Fibroblast of skin of scalp (primary cell): ENCODE data around the gene CEACAM20. TPM values are rescaled to one million over a fixed set of nuclear protein-coding genes. Genes with fewer than 3 reads are reported as not detected.
A peak's percentile ranks its signal among the peaks of the same experiment; 100 is the strongest.
"Not testable (repeated sequence)": the region's sequence is repeated elsewhere in the genome, so short reads cannot be mapped to it uniquely, and the experiment has no call there.

Experiments
- DNase-seq: peaks from one replicate; pipeline ENCODE4 v3.0.0-alpha.2; 2013
- polyA plus RNA-seq, 2 experiments: library from polyadenylated mRNA; unstranded; fragments of 120-200 nt; gene quantifications; one replicate each; pipeline ENCODE4 v1.2.1, GENCODE V29; 2013; ENCODE audit not compliant: insufficient read length in 2 of 2

Gene CEACAM20
- polyA plus RNA-seq (2013, experiment 1 of 2; ENCODE audit: insufficient read length): not detected
- not detected for polyA plus RNA-seq (2013, experiment 2 of 2; ENCODE audit: insufficient read length)

GRCh38 chr19:44529536-44529935 lies at the start of gene CEACAM20:
Gene CEACAM20, minus strand, starts transcription at chr19:44529675. Its CDS starts 166 bp downstream, at chr19:44529509.
- DNase-seq: no peak

GRCh38 chr19:44577566-44577874 lies 48.0 kb upstream of the CEACAM20 start:
- DNase-seq: no peak

GRCh38 chr19:44576843-44577565 lies 47.5 kb upstream of the CEACAM20 start:
- peak; percentile 37 for DNase-seq

GRCh38 chr19:44575116-44575700 lies 45.7 kb upstream of the CEACAM20 start:
- DNase-seq: no peak

- DNase-seq: no peak
These were observed 44.9 kb upstream of the CEACAM20 start for GRCh38 chr19:44574186-44574950.

GRCh38 chr19:44573627-44574026 lies 44.2 kb upstream of the CEACAM20 start:
- no peak for DNase-seq

GRCh38 chr19:44573183-44573582 lies 43.7 kb upstream of the CEACAM20 start:
- DNase-seq: no peak

- no peak for DNase-seq
These were observed 43.1 kb upstream of the CEACAM20 start for GRCh38 chr19:44572581-44572900.

GRCh38 chr19:44571830-44572580 lies 42.5 kb upstream of the CEACAM20 start:
- DNase-seq: no peak

GRCh38 chr19:44570984-44571684 lies 41.7 kb upstream of the CEACAM20 start:
- peak; percentile 81 for DNase-seq

GRCh38 chr19:44570603-44570983 lies 41.1 kb upstream of the CEACAM20 start:
- DNase-seq: no peak

- DNase-seq: no peak
These were observed 38.3 kb upstream of the CEACAM20 start for GRCh38 chr19:44567745-44568144.

- DNase-seq: no peak
These were observed 37.5 kb upstream of the CEACAM20 start for GRCh38 chr19:44566984-44567383.

- not testable (repeated sequence) for DNase-seq
These were observed 33.7 kb upstream of the CEACAM20 start for GRCh38 chr19:44563086-44563655.

GRCh38 chr19:44557933-44558332 lies 28.5 kb upstream of the CEACAM20 start:
- no peak for DNase-seq

GRCh38 chr19:44554641-44555246 lies 25.3 kb upstream of the CEACAM20 start:
- DNase-seq: no peak

- DNase-seq: no peak
These were observed 24.1 kb upstream of the CEACAM20 start for GRCh38 chr19:44553478-44554171.

- DNase-seq: peak; percentile 12
These were observed 22.8 kb upstream of the CEACAM20 start for GRCh38 chr19:44552324-44552723.

GRCh38 chr19:44551850-44552249 lies 22.4 kb upstream of the CEACAM20 start:
- no peak for DNase-seq

- DNase-seq: not testable (repeated sequence)
These were observed 21.5 kb upstream of the CEACAM20 start for GRCh38 chr19:44550976-44551375.

GRCh38 chr19:44549507-44549906 lies 20.0 kb upstream of the CEACAM20 start:
- no peak for DNase-seq
